HUES64 (cell line): Measurements from ENCODE around the gene MYO5C.
"Not testable (repeated sequence)": the region's sequence is repeated elsewhere in the genome, so short reads cannot be mapped to it uniquely, and the experiment has no call there.

ENCODE experiments used
- H3K27ac ChIP-seq: 2 replicates; pipeline ENCODE4 v1.7.0; 2013; ENCODE audit warnings: low read depth, low read length, inconsistent platforms
- H3K27me3 ChIP-seq: 2 replicates; pipeline ENCODE4 v1.6.1; 2013; ENCODE audit warnings: mild to moderate bottlenecking, low read length; ENCODE audit not compliant: insufficient read depth
- H3K36me3 ChIP-seq: 2 replicates; pipeline ENCODE4 v1.6.1; 2013; ENCODE audit warnings: mild to moderate bottlenecking, low read length; ENCODE audit not compliant: insufficient read depth
- H3K4me1 ChIP-seq: 2 replicates; pipeline ENCODE4 v1.6.1; 2013; ENCODE audit warnings: mild to moderate bottlenecking, low read length, moderate library complexity; ENCODE audit not compliant: insufficient read depth
- H3K4me3 ChIP-seq: 2 replicates; pipeline ENCODE4 v1.5.1; 2013; ENCODE audit warnings: mild to moderate bottlenecking, low read length, moderate library complexity
- H3K9ac ChIP-seq: 2 replicates; pipeline ENCODE4 v1.6.1; 2013; ENCODE audit warnings: mild to moderate bottlenecking, low read depth, low read length
- H3K9me3 ChIP-seq: 2 replicates; pipeline ENCODE4 v1.6.1; 2013; ENCODE audit warnings: low read depth, low read length; ENCODE audit not compliant: insufficient read depth
- WGBS: fragments of 150-250, 120-280 bp; methylation state at CpG from one replicate; pipeline ENCODE4 v1.1.7; 2013; ENCODE audit warnings: missing lambda C conversion rate; 5-methylcytosine and 5-hydroxymethylcytosine counted together

MYO5C gene

GRCh38 chr15:52238989-52239525, 56.5 kb downstream of the MYO5C start:
- not testable (repeated sequence) for H3K9ac ChIP-seq, H3K9me3 ChIP-seq, H3K4me3 ChIP-seq, H3K4me1 ChIP-seq, H3K27ac ChIP-seq, H3K27me3 ChIP-seq
- peaks cover 70% of the 10 kb centered on the region for H3K36me3 ChIP-seq
- WGBS, result 95% methylated on average over 13 of the region's 13 CpGs

GRCh38 chr15:52238149-52238548, 57.5 kb downstream of the MYO5C start:
- WGBS, result 95% methylated on average over 3 of the region's 3 CpGs
- H3K4me3 ChIP-seq, result no peak overlapping the region

GRCh38 chr15:52236013-52236412, 59.6 kb downstream of the MYO5C start:
- no peaks in the 10 kb centered on the region for H3K4me1 ChIP-seq
- H3K9me3 ChIP-seq, result no peaks in the 10 kb centered on the region
- no peak overlapping the region for H3K4me3 ChIP-seq
- H3K9ac ChIP-seq, result no peak overlapping the region
- WGBS, result 94% methylated on average over 8 of the region's 8 CpGs
- H3K27me3 ChIP-seq, result no peaks in the 10 kb centered on the region
- H3K36me3 ChIP-seq, result peaks cover 68% of the 10 kb centered on the region
- H3K27ac ChIP-seq, result no peak overlapping the region

More at GRCh38 chr15:52238149-52238548, 57.5 kb downstream of the MYO5C start:
- Histone ChIP-seq H3K36me3 (peaks cover 71% of the 10 kb centered on the region), H3K4me1 (no peaks in the 10 kb centered on the region), H3K9ac (no peak overlapping the region), H3K9me3 (no peaks in the 10 kb centered on the region), H3K27ac (no peak overlapping the region), H3K27me3 (no peaks in the 10 kb centered on the region)

GRCh38 chr15:52234596-52235541, 60.7 kb downstream of the MYO5C start:
- no peak overlapping the region for H3K4me3 ChIP-seq
- H3K36me3 ChIP-seq, result peaks cover 67% of the 10 kb centered on the region
- no peaks in the 10 kb centered on the region for H3K4me1 ChIP-seq
- WGBS, result 82% methylated on average over 17 of the region's 17 CpGs
- no peak overlapping the region for H3K9ac ChIP-seq
- H3K27ac ChIP-seq, result no peak overlapping the region
- H3K9me3 ChIP-seq, result no peaks in the 10 kb centered on the region
- no peaks in the 10 kb centered on the region for H3K27me3 ChIP-seq

- H3K27ac ChIP-seq, result no peak overlapping the region
- no peak overlapping the region for H3K4me3 ChIP-seq
- H3K9me3 ChIP-seq, result no peaks in the 10 kb centered on the region
- WGBS, result 93% methylated on average over 4 of the region's 4 CpGs
- H3K27me3 ChIP-seq, result no peaks in the 10 kb centered on the region
- H3K4me1 ChIP-seq, result no peaks in the 10 kb centered on the region
- H3K9ac ChIP-seq, result no peak overlapping the region
- H3K36me3 ChIP-seq, result peaks cover 64% of the 10 kb centered on the region
Observed at GRCh38 chr15:52233405-52233804, 62.2 kb downstream of the MYO5C start.

- no peak overlapping the region for H3K4me3 ChIP-seq
- no peak overlapping the region for H3K27ac ChIP-seq
- no peaks in the 10 kb centered on the region for H3K9me3 ChIP-seq
- H3K9ac ChIP-seq, result no peak overlapping the region
- no peaks in the 10 kb centered on the region for H3K27me3 ChIP-seq
- no peaks in the 10 kb centered on the region for H3K4me1 ChIP-seq
- H3K36me3 ChIP-seq, result peaks cover 61% of the 10 kb centered on the region
- 77% methylated on average over 1 of the region's 1 CpG for WGBS
Observed at GRCh38 chr15:52232327-52232726, 63.3 kb downstream of the MYO5C start.

GRCh38 chr15:52230073-52230472, 65.5 kb downstream of the MYO5C start:
- no peak overlapping the region for H3K9ac ChIP-seq
- 91% methylated on average over 1 of the region's 1 CpG for WGBS

GRCh38 chr15:52228921-52229320, 66.7 kb downstream of the MYO5C start:
- no peak overlapping the region for H3K4me3 ChIP-seq
- peaks cover 54% of the 10 kb centered on the region for H3K36me3 ChIP-seq
- no peak overlapping the region for H3K27ac ChIP-seq
- H3K9me3 ChIP-seq, result no peaks in the 10 kb centered on the region
- 71% methylated on average over 8 of the region's 8 CpGs for WGBS
- no peaks in the 10 kb centered on the region for H3K4me1 ChIP-seq
- no peak overlapping the region for H3K9ac ChIP-seq
- H3K27me3 ChIP-seq, result no peaks in the 10 kb centered on the region

More at GRCh38 chr15:52230073-52230472, 65.5 kb downstream of the MYO5C start:
- no peaks in the 10 kb centered on the region for H3K27me3 ChIP-seq
- H3K27ac ChIP-seq, result no peak overlapping the region
- peaks cover 54% of the 10 kb centered on the region for H3K36me3 ChIP-seq
- H3K9me3 ChIP-seq, result no peaks in the 10 kb centered on the region
- no peak overlapping the region for H3K4me3 ChIP-seq
- no peaks in the 10 kb centered on the region for H3K4me1 ChIP-seq

- Histone ChIP-seq H3K27me3 (no peaks in the 10 kb centered on the region), H3K9me3 (no peaks in the 10 kb centered on the region), H3K36me3 (peaks cover 58% of the 10 kb centered on the region), H3K9ac (no peak overlapping the region), H3K4me3 (no peak overlapping the region), H3K4me1 (no peaks in the 10 kb centered on the region), H3K27ac (no peak overlapping the region)
- WGBS, result 59% methylated on average over 5 of the region's 5 CpGs
Observed at GRCh38 chr15:52227456-52227855, 68.1 kb downstream of the MYO5C start.

GRCh38 chr15:52225230-52225629, 70.4 kb downstream of the MYO5C start:
- Histone ChIP-seq H3K27me3 (no peaks in the 10 kb centered on the region), H3K9me3 (no peaks in the 10 kb centered on the region), H3K4me3 (no peak overlapping the region), H3K4me1 (no peaks in the 10 kb centered on the region), H3K36me3 (peaks cover 69% of the 10 kb centered on the region), H3K27ac (no peak overlapping the region), H3K9ac (no peak overlapping the region)
- 95% methylated on average over 8 of the region's 8 CpGs for WGBS

GRCh38 chr15:52224211-52224610, 71.4 kb downstream of the MYO5C start:
- H3K4me3 ChIP-seq, result no peak overlapping the region
- H3K9me3 ChIP-seq, result no peaks in the 10 kb centered on the region
- WGBS, result 97% methylated on average over 3 of the region's 4 CpGs
- H3K9ac ChIP-seq, result no peak overlapping the region
- H3K27me3 ChIP-seq, result no peaks in the 10 kb centered on the region
- peaks cover 79% of the 10 kb centered on the region for H3K36me3 ChIP-seq
- H3K27ac ChIP-seq, result no peak overlapping the region
- H3K4me1 ChIP-seq, result no peaks in the 10 kb centered on the region
